ENCODE data around the gene AQR.

The AQR gene

DNA sequence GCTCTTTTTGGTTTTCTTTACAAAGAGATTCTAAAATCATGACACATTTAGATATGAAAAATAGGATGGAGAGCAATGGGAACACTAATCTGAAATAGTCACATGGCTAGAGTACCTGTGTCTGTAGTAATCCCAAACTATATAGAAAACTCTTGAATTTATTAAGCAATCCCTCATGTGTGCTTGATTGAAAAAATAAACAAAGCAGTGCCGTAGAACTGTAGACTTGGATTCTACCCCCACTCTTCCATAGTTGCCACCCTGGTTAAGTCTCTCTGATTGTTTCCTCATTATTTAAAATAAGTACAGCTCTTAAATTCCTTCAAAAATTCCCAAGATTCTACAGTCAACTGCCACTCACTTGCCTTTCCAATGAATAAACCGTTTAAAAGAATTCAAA is 115.3 kb downstream of the AQR start:
- no peak overlapping the region for H3K4ac ChIP-seq (ENCODE audit: low read depth, low read length)
- peaks cover 2% of the 10 kb centered on the region for H3K9me3 ChIP-seq (ENCODE audit: insufficient read depth, low read depth, low read length)
- H3K79me1 ChIP-seq (ENCODE audit: low read length) = no peaks in the 10 kb centered on the region
- no peaks in the 10 kb centered on the region for H3K79me2 ChIP-seq (ENCODE audit: control insufficient read depth, insufficient read depth, low read length, poor library complexity)
- H3K4me1 ChIP-seq (ENCODE audit: control insufficient read depth in 1 of 2, insufficient read depth in 2 of 2, low read length in 2 of 2) = no peaks in the 10 kb centered on the region
- no peaks in the 10 kb centered on the region for H3K27me3 ChIP-seq (ENCODE audit: insufficient read depth, low read length)
- H4K12ac ChIP-seq (ENCODE audit: low read depth, low read length) = no peak overlapping the region
- H3K27ac ChIP-seq (ENCODE audit: low read depth, low read length) = no peak overlapping the region
- no CpG with 5 or more reads among the region's 2 CpGs for WGBS (ENCODE audit: extremely low coverage, insufficient coverage, insufficient read length)
- H3K14ac ChIP-seq (ENCODE audit: low read length) = no peak overlapping the region
- H3K18ac ChIP-seq (ENCODE audit: low read length) = no peak overlapping the region
- no peak overlapping the region for H3K4me3 ChIP-seq (ENCODE audit: low read depth, low read length)
- DNase-seq = no peak
- no peak overlapping the region for H4K91ac ChIP-seq (ENCODE audit: low read depth, low read length)
- no peak overlapping the region for H4K8ac ChIP-seq (ENCODE audit: low read depth, low read length)
- no peak overlapping the region for H3K4me2 ChIP-seq (ENCODE audit: low read length)
- no peak overlapping the region for H3K9ac ChIP-seq (ENCODE audit: low read length)
- H2BK120ac ChIP-seq (ENCODE audit: insufficient read depth, low read length, poor library complexity) = no peak overlapping the region
- H2BK5ac ChIP-seq (ENCODE audit: low read depth, low read length, poor library complexity) = no peak overlapping the region
- H3K36me3 ChIP-seq (ENCODE audit: control insufficient read depth in 1 of 2, insufficient read depth in 2 of 2, low read length in 2 of 2) = peaks cover 11% of the 10 kb centered on the region in 2 experiments
- no peak overlapping the region for H3K23ac ChIP-seq (ENCODE audit: low read length)
- no peak overlapping the region for H2AK5ac ChIP-seq (ENCODE audit: low read length)
- no peak overlapping the region for H2AFZ ChIP-seq (ENCODE audit: insufficient read depth, low read length, poor library complexity)
- no peak overlapping the region for H2BK12ac ChIP-seq (ENCODE audit: low read length)

DNA sequence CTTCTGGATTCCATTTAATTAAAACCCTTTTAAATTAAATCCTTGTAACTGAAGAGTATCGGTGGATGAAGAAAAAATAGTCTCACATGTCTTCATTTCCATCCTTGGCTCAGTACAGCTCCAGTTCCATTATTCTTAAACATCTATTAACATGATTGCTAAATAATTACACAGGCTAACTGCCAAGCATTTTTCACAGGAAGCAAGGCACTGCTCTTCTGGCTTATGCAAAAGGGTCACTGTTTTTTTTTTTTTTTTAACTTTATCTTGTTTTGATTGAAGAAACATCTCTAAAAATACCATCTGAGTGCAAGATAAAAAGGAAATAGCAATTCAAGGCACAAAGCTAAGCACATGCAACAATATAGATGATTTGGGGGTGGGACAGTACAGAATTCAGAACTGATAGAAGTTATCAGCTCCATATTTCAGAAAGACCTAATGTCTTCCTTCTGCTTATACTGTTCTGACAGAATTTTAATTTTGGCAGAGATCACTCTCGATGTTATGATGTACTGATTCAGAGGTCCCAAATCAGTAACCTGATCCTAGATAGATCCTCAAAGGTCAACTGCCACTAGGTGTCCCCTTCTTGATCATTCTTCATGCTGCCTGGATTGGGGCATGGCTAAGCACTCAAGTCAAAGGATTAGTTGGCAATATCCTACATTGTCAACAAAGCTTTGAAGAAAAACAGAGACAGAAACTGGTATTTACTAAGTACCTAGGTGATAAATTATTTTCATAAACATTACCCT is 116.4 kb downstream of the AQR start:
- Histone ChIP-seq H4K8ac (ENCODE audit: low read depth, low read length) (no peak overlapping the region), H3K4me3 (ENCODE audit: low read depth, low read length) (no peak overlapping the region), H2BK12ac (ENCODE audit: low read length) (no peak overlapping the region), H3K4ac (ENCODE audit: low read depth, low read length) (no peak overlapping the region), H3K23ac (ENCODE audit: low read length) (no peak overlapping the region), H3K9me3 (ENCODE audit: insufficient read depth, low read depth, low read length) (peaks cover 4% of the 10 kb centered on the region), H3K4me2 (ENCODE audit: low read length) (no peak overlapping the region), H4K12ac (ENCODE audit: low read depth, low read length) (no peak overlapping the region), H4K91ac (ENCODE audit: low read depth, low read length) (no peak overlapping the region), H3K27me3 (ENCODE audit: insufficient read depth, low read length) (no peaks in the 10 kb centered on the region), H3K18ac (ENCODE audit: low read length) (no peak overlapping the region), H3K14ac (ENCODE audit: low read length) (no peak overlapping the region), H2AFZ (ENCODE audit: insufficient read depth, low read length, poor library complexity) (no peak overlapping the region), H2AK5ac (ENCODE audit: low read length) (no peak overlapping the region), H3K36me3 (ENCODE audit: control insufficient read depth in 1 of 2, insufficient read depth in 2 of 2, low read length in 2 of 2) (peaks cover 13 to 14% of the 10 kb centered on the region in 2 experiments), H3K27ac (ENCODE audit: low read depth, low read length) (no peak overlapping the region), H3K79me1 (ENCODE audit: low read length) (no peaks in the 10 kb centered on the region), H2BK120ac (ENCODE audit: insufficient read depth, low read length, poor library complexity) (no peak overlapping the region), H2BK5ac (ENCODE audit: low read depth, low read length, poor library complexity) (no peak overlapping the region), H3K4me1 (ENCODE audit: control insufficient read depth in 1 of 2, insufficient read depth in 2 of 2, low read length in 2 of 2) (no peaks in the 10 kb centered on the region), H3K9ac (ENCODE audit: low read length) (no peak overlapping the region), H3K79me2 (ENCODE audit: control insufficient read depth, insufficient read depth, low read length, poor library complexity) (no peaks in the 10 kb centered on the region)
- DNase-seq = no peak
- WGBS (ENCODE audit: extremely low coverage, insufficient coverage, insufficient read length) = no CpG with 5 or more reads among the region's 2 CpGs

GRCh38 chr15:34851751-34852150 is 117.8 kb downstream of the AQR start:
- H3K4me2 ChIP-seq (ENCODE audit: low read length) = no peak overlapping the region
- H3K79me2 ChIP-seq (ENCODE audit: control insufficient read depth, insufficient read depth, low read length, poor library complexity) = no peaks in the 10 kb centered on the region
- no peak overlapping the region for H2BK5ac ChIP-seq (ENCODE audit: low read depth, low read length, poor library complexity)
- no peaks in the 10 kb centered on the region for H3K27me3 ChIP-seq (ENCODE audit: insufficient read depth, low read length)
- no peak overlapping the region for H3K14ac ChIP-seq (ENCODE audit: low read length)
- H3K23ac ChIP-seq (ENCODE audit: low read length) = no peak overlapping the region
- H3K36me3 ChIP-seq (ENCODE audit: control insufficient read depth in 1 of 2, insufficient read depth in 2 of 2, low read length in 2 of 2) = peaks cover 9 to 10% of the 10 kb centered on the region in 2 experiments
- no peak for DNase-seq
- no peak overlapping the region for H2AFZ ChIP-seq (ENCODE audit: insufficient read depth, low read length, poor library complexity)
- no CpG with 5 or more reads among the region's 4 CpGs for WGBS (ENCODE audit: extremely low coverage, insufficient coverage, insufficient read length)
- H4K91ac ChIP-seq (ENCODE audit: low read depth, low read length) = no peak overlapping the region
- H4K8ac ChIP-seq (ENCODE audit: low read depth, low read length) = no peak overlapping the region
- H3K4me1 ChIP-seq (ENCODE audit: control insufficient read depth in 1 of 2, insufficient read depth in 2 of 2, low read length in 2 of 2) = no peaks in the 10 kb centered on the region
- H3K4me3 ChIP-seq (ENCODE audit: low read depth, low read length) = no peak overlapping the region
- H2BK12ac ChIP-seq (ENCODE audit: low read length) = no peak overlapping the region
- H3K4ac ChIP-seq (ENCODE audit: low read depth, low read length) = no peak overlapping the region
- no peak overlapping the region for H3K18ac ChIP-seq (ENCODE audit: low read length)
- no peak overlapping the region for H4K12ac ChIP-seq (ENCODE audit: low read depth, low read length)
- no peak overlapping the region for H2BK120ac ChIP-seq (ENCODE audit: insufficient read depth, low read length, poor library complexity)
- no peaks in the 10 kb centered on the region for H3K79me1 ChIP-seq (ENCODE audit: low read length)
- no peak overlapping the region for H3K9ac ChIP-seq (ENCODE audit: low read length)
- peaks cover 4% of the 10 kb centered on the region for H3K9me3 ChIP-seq (ENCODE audit: insufficient read depth, low read depth, low read length)
- no peak overlapping the region for H3K27ac ChIP-seq (ENCODE audit: low read depth, low read length)
- H2AK5ac ChIP-seq (ENCODE audit: low read length) = no peak overlapping the region

GRCh38 chr15:34851007-34851406 is 118.5 kb downstream of the AQR start:
- Histone ChIP-seq H4K8ac (ENCODE audit: low read depth, low read length) (no peak overlapping the region), H3K36me3 (ENCODE audit: control insufficient read depth in 1 of 2, insufficient read depth in 2 of 2, low read length in 2 of 2) (peaks cover 7 to 9% of the 10 kb centered on the region in 2 experiments), H3K79me2 (ENCODE audit: control insufficient read depth, insufficient read depth, low read length, poor library complexity) (no peaks in the 10 kb centered on the region), H4K91ac (ENCODE audit: low read depth, low read length) (no peak overlapping the region), H3K14ac (ENCODE audit: low read length) (no peak overlapping the region), H3K18ac (ENCODE audit: low read length) (no peak overlapping the region), H2AFZ (ENCODE audit: insufficient read depth, low read length, poor library complexity) (no peak overlapping the region), H3K27me3 (ENCODE audit: insufficient read depth, low read length) (no peaks in the 10 kb centered on the region), H3K4me1 (ENCODE audit: control insufficient read depth in 1 of 2, insufficient read depth in 2 of 2, low read length in 2 of 2) (no peaks in the 10 kb centered on the region), H2BK120ac (ENCODE audit: insufficient read depth, low read length, poor library complexity) (no peak overlapping the region), H2BK5ac (ENCODE audit: low read depth, low read length, poor library complexity) (no peak overlapping the region), H3K4me3 (ENCODE audit: low read depth, low read length) (no peak overlapping the region), H3K4me2 (ENCODE audit: low read length) (no peak overlapping the region), H3K4ac (ENCODE audit: low read depth, low read length) (no peak overlapping the region), H3K9me3 (ENCODE audit: insufficient read depth, low read depth, low read length) (peaks cover 4% of the 10 kb centered on the region), H2BK12ac (ENCODE audit: low read length) (no peak overlapping the region), H3K23ac (ENCODE audit: low read length) (no peak overlapping the region), H4K12ac (ENCODE audit: low read depth, low read length) (no peak overlapping the region), H2AK5ac (ENCODE audit: low read length) (no peak overlapping the region), H3K27ac (ENCODE audit: low read depth, low read length) (no peak overlapping the region), H3K79me1 (ENCODE audit: low read length) (no peaks in the 10 kb centered on the region), H3K9ac (ENCODE audit: low read length) (no peak overlapping the region)
- WGBS (ENCODE audit: extremely low coverage, insufficient coverage, insufficient read length) = no CpG with 5 or more reads among the region's 3 CpGs
- DNase-seq = no peak

All from trophoblast cell (in vitro differentiated cells and primary cell).